ENCODE results near the gene HTT. TPM values are rescaled to one million over a fixed set of nuclear protein-coding genes. Genes with fewer than 3 reads are reported as not detected.

HTT gene
- total RNA-seq, 1 experiment from 2014 or later = 64.4 TPM

DNA sequence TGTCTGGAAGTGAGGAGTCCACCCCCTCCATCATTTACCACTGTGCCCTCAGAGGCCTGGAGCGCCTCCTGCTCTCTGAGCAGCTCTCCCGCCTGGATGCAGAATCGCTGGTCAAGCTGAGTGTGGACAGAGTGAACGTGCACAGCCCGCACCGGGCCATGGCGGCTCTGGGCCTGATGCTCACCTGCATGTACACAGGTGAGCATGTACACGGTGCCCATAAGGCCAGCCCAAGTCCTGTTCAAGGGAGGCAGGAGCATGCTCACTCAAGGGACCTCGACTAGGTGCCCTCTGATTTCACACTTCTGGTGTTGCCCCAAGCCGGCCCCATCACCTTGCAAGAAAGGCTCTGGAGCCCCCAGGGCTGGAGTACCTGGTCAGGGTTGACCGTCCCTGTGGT is 161.1 kb downstream of the HTT start:
- Histone ChIP-seq H4K5ac (ENCODE audit: insufficient read length, low read depth, low read length) (no peak overlapping the region), H3K79me2 (ENCODE audit: insufficient read depth, low read length) (no peaks in the 10 kb centered on the region), H2BK20ac (ENCODE audit: low read depth, low read length, poor library complexity, severe bottlenecking) (no peak overlapping the region), H2AFZ (ENCODE audit: low read length) (no peak overlapping the region), H3K14ac (ENCODE audit: insufficient read depth, low read length) (no peak overlapping the region), H2BK5ac (ENCODE audit: insufficient read length, low read length) (no peak overlapping the region), H4K91ac (ENCODE audit: insufficient read length, low read depth, low read length) (no peak overlapping the region), H3K18ac (ENCODE audit: insufficient read length, low read depth, low read length) (no peak overlapping the region), H2AK5ac (ENCODE audit: insufficient read length, low read length) (no peak overlapping the region), H3K4me1 (ENCODE audit: insufficient read depth, low read length) (peaks cover 3% of the 10 kb centered on the region; the same call in 1 of the 2 replicates), H3K27me3 (ENCODE audit: insufficient read depth, low read length) (no peaks in the 10 kb centered on the region; the same call in 1 of the 2 replicates), H3K4ac (ENCODE audit: low read depth, low read length) (no peak overlapping the region), H3T11ph (ENCODE audit: low read length) (no peak overlapping the region), H3K9me3 (ENCODE audit: control insufficient read depth, low read depth, low read length) (no peaks in the 10 kb centered on the region), H3K56ac (ENCODE audit: insufficient read length, low read depth, low read length) (no peak overlapping the region), H3K9ac (ENCODE audit: extremely low read depth, insufficient read length, low read length) (no peak overlapping the region), H4K8ac (replicated peaks; ENCODE audit: insufficient read length, low read depth, low read length) (no peak overlapping the region), H3K23me2 (ENCODE audit: insufficient read length, low read depth, low read length, poor library complexity, severe bottlenecking) (no peaks in the 10 kb centered on the region), H2BK15ac (ENCODE audit: low read depth, low read length) (no peak overlapping the region), H3K4me2 (ENCODE audit: insufficient read depth, insufficient read length, low read length) (no peak overlapping the region), H2BK120ac (ENCODE audit: low read depth, low read length, poor library complexity, severe bottlenecking) (no peak overlapping the region), H3K79me1 (ENCODE audit: insufficient read depth, low read depth, low read length, poor library complexity, severe bottlenecking) (no peaks in the 10 kb centered on the region), H2BK12ac (ENCODE audit: insufficient read length, low read depth, low read length) (no peak overlapping the region), H3K27ac (ENCODE audit: insufficient read length, low read depth, low read length) (no peak overlapping the region), H4K20me1 (ENCODE audit: control insufficient read depth, insufficient read depth, insufficient read length) (no peaks in the 10 kb centered on the region), H3K23ac (ENCODE audit: insufficient read length, low read depth, low read length) (no peak overlapping the region)
- Mint-ChIP-seq H3K27ac (no peak overlapping the region), H3K9me3 (no peaks in the 10 kb centered on the region; a peak in 1 of 5 replicates), H3K36me3 (ENCODE audit: insufficient read depth in 1 of 3, low read depth in 3 of 3) (peaks cover 43 to 74% (median 73%) of the 10 kb centered on the region in 3 experiments), H3K4me1 (peaks cover 15 to 32% of the 10 kb centered on the region in 2 experiments), H3K4me3 (no peak overlapping the region), H3K27me3 (ENCODE audit: low read depth) (peaks cover 56% of the 10 kb centered on the region)
- no peak for DNase-seq
- TF ChIP-seq, protein P1, sequence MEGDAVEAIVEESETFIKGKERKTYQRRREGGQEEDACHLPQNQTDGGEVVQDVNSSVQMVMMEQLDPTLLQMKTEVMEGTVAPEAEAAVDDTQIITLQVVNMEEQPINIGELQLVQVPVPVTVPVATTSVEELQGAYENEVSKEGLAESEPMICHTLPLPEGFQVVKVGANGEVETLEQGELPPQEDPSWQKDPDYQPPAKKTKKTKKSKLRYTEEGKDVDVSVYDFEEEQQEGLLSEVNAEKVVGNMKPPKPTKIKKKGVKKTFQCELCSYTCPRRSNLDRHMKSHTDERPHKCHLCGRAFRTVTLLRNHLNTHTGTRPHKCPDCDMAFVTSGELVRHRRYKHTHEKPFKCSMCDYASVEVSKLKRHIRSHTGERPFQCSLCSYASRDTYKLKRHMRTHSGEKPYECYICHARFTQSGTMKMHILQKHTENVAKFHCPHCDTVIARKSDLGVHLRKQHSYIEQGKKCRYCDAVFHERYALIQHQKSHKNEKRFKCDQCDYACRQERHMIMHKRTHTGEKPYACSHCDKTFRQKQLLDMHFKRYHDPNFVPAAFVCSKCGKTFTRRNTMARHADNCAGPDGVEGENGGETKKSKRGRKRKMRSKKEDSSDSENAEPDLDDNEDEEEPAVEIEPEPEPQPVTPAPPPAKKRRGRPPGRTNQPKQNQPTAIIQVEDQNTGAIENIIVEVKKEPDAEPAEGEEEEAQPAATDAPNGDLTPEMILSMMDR (conservative IDR thresholded peaks at IDR 0.05) = no peak
- WGBS (ENCODE audit: extremely low coverage, insufficient read length, low lambda C conversion rate) = no CpG with 5 or more reads among the region's 11 CpGs
